Measurements from ENCODE around the gene PTPRR. TPM values are rescaled to one million over a fixed set of nuclear protein-coding genes. Genes with fewer than 3 reads are reported as not detected.

PTPRR gene
- total and polyA plus RNA-seq, 2 donors (not counting 3 experiments of a cell fraction or from before 2014, with no cell fraction given), result 0.46 to 1.1 TPM

DNA sequence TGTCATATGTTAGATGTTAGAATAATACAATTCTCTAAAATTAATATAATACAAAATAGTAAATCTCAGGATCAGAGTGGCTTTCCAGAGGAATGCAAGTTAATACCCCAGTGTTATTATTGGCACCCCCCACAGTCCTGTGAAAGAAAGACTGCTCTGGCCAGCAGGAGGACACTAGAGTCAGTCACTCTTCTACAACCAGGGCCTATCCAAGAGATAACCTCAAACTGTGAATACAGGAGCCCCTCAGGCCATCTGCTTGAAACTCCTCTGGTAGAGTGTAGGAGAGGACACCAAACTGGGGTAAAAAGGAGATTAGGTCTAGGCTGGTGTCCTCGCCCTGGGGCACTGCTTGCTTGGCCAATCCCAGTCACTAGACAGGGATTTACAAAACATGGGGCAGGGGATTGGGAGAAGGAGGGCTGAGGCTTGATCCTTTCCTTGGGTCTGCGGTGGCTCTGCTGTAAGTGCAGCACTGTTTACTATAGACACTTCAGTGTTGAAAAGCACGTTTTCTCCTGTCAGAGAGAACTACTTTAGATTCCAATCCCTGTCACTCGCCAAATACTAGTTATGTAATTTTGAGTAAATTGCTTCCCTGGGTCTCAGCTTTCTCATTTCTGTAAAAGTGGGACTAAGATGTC lies 44.5 kb upstream of the PTPRR start:
- TF ChIP-seq GATA2 (IDR thresholded peaks at IDR 0.05; ENCODE audit: insufficient read depth, insufficient read length, low read depth, low read length), result no peak
- TF ChIP-seq POLR2AphosphoS5 (IDR thresholded peaks at IDR 0.05; ENCODE audit: insufficient read depth, low read depth, low read length), result no peak
- TF ChIP-seq MYC (IDR thresholded peaks at IDR 0.05; ENCODE audit: low read depth, low read length), result no peak
- TF ChIP-seq JUN (IDR thresholded peaks at IDR 0.05; ENCODE audit: borderline replicate concordance, insufficient read depth, insufficient read length, low read depth), result no peak
- no peak for TF ChIP-seq POLR2A (IDR thresholded peaks at IDR 0.05; ENCODE audit: low read depth, low read length)
- TF ChIP-seq FOS (IDR thresholded peaks at IDR 0.05; ENCODE audit: borderline replicate concordance, insufficient read depth, low read length), result no peak
- TF ChIP-seq MAX (IDR thresholded peaks at IDR 0.05; ENCODE audit: insufficient read depth, insufficient read length), result no peak
- TF ChIP-seq, protein P1, sequence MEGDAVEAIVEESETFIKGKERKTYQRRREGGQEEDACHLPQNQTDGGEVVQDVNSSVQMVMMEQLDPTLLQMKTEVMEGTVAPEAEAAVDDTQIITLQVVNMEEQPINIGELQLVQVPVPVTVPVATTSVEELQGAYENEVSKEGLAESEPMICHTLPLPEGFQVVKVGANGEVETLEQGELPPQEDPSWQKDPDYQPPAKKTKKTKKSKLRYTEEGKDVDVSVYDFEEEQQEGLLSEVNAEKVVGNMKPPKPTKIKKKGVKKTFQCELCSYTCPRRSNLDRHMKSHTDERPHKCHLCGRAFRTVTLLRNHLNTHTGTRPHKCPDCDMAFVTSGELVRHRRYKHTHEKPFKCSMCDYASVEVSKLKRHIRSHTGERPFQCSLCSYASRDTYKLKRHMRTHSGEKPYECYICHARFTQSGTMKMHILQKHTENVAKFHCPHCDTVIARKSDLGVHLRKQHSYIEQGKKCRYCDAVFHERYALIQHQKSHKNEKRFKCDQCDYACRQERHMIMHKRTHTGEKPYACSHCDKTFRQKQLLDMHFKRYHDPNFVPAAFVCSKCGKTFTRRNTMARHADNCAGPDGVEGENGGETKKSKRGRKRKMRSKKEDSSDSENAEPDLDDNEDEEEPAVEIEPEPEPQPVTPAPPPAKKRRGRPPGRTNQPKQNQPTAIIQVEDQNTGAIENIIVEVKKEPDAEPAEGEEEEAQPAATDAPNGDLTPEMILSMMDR (IDR thresholded peaks at IDR 0.05; ENCODE audit: extremely low read depth in 1 of 2, insufficient read depth in 1 of 2, low read depth in 1 of 2, low read length in 2 of 2), result no peak
- no peak for TF ChIP-seq EZH2 (IDR thresholded peaks at IDR 0.05; ENCODE audit: borderline replicate concordance, low read depth, low read length, severe bottlenecking)
- intact Hi-C loops (cut with micrococcal nuclease), result no loop called here
- H3K4me1 ChIP-seq (ENCODE audit: control insufficient read depth, extremely low read depth, insufficient read depth, low read length), result no peaks in the 10 kb centered on the region
- no peaks in the 10 kb centered on the region for H4K20me1 ChIP-seq (replicated peaks; ENCODE audit: control insufficient read depth, extremely low read depth, insufficient read depth, low read length)
- H3K79me2 ChIP-seq (ENCODE audit: control insufficient read depth, insufficient read depth, low read length), result no peaks in the 10 kb centered on the region
- FAIRE-seq, result no peak
- BruUV-seq (replicated peaks), result no TSS peak
- H3K27me3 ChIP-seq (ENCODE audit: control insufficient read depth in 2 of 2, insufficient read depth in 2 of 2, low read length in 2 of 2), result no peaks in the 10 kb centered on the region
- H3K9me1 ChIP-seq (replicated peaks; ENCODE audit: control insufficient read depth, extremely low read depth, insufficient read depth, low read length), result no peaks in the 10 kb centered on the region
- no peaks in the 10 kb centered on the region for H3K9me3 ChIP-seq (replicated peaks; ENCODE audit: control insufficient read depth, insufficient read depth, low read length)
- H3K36me3 ChIP-seq (ENCODE audit: control insufficient read depth in 2 of 2, extremely low read depth in 1 of 2, insufficient read depth in 2 of 2, low read length in 2 of 2), result no peaks in the 10 kb centered on the region
- H3K4me3 ChIP-seq (replicated peaks in 1 of 3; ENCODE audit: insufficient read depth in 1 of 3, low read depth in 1 of 3, low read length in 3 of 3), result no peak overlapping the region
- H2AFZ ChIP-seq (ENCODE audit: low read depth, low read length), result no peak overlapping the region
- H3K9ac ChIP-seq (replicated peaks; ENCODE audit: extremely low read depth, insufficient read depth, low read length), result no peak overlapping the region
- dilution Hi-C loops (cut with MboI; ENCODE audit: extremely low pct_ligation_motif_present, low sequenced_read_pairs), result no loop called here
- POLR2A ChIA-PET, result no interaction called here
- no peak overlapping the region for H3K27ac ChIP-seq (ENCODE audit: insufficient read depth, low read depth, low read length)
- CTCF ChIA-PET, result no interaction called here
- H3K4me2 ChIP-seq (ENCODE audit: insufficient read depth, low read length), result no peak overlapping the region
- no peak for DNase-seq (ENCODE audit: low read depth, low spot score)
